ENCODE results near the gene NRXN3. TPM values are rescaled to one million over a fixed set of nuclear protein-coding genes. Genes with fewer than 3 reads are reported as not detected.

The NRXN3 gene
- total and polyA plus RNA-seq, 5 donors: 1.5 to 4.7 (median 4.0) TPM

DNA sequence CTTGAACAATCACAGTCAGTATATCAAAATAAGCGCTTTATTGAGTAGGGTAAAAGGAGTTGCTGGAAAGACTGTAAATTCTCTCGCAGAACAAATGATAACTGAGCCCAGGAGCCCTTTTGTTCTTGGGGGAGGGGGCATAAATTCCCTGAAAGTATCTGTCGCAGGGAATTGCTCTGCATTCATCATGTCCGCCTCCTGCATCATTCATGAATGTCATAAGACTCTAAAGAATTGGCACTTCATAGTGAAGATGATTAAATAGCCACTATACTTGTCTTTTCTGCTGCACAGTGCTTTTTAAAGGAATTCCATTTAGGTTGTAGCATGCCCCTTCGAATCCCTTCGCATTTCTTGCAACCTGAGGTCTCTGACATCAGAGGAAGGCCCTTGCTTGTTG is 1278.8 kb downstream of the NRXN3 start:
- Histone ChIP-seq H3K27me3 (ENCODE audit: control insufficient read depth, insufficient read depth) (no peaks in the 10 kb centered on the region), H3K27ac (ENCODE audit: low read length) (no peak overlapping the region), H3K4me3 (ENCODE audit: low read length) (no peak overlapping the region), H3K4me1 (ENCODE audit: control insufficient read depth, insufficient read depth, low read length) (no peaks in the 10 kb centered on the region), H3K9me3 (ENCODE audit: control insufficient read depth, low read length) (no peaks in the 10 kb centered on the region)
- WGBS: 86% methylated on average over 6 of the region's 6 CpGs
- DNase-seq (no peak), ATAC-seq (no peak)
- intact Hi-C loops (cut with DNase I): no loop called here

- no peak for ATAC-seq
- no peak for DNase-seq
- 67% methylated on average over 3 of the region's 3 CpGs for WGBS
- Histone ChIP-seq H3K4me3 (ENCODE audit: low read length) (no peak overlapping the region), H3K27me3 (ENCODE audit: control insufficient read depth, insufficient read depth) (no peaks in the 10 kb centered on the region), H3K9me3 (ENCODE audit: control insufficient read depth, low read length) (no peaks in the 10 kb centered on the region), H3K4me1 (ENCODE audit: control insufficient read depth, insufficient read depth, low read length) (no peaks in the 10 kb centered on the region), H3K27ac (ENCODE audit: low read length) (no peak overlapping the region)
- intact Hi-C loops (cut with DNase I): no loop called here
These were observed 1281.4 kb downstream of the NRXN3 start for GRCh38 chr14:79451601-79452000.

GRCh38 chr14:79453276-79453675 is 1283.1 kb downstream of the NRXN3 start:
- H3K9me3 ChIP-seq (ENCODE audit: control insufficient read depth, low read length): no peaks in the 10 kb centered on the region
- no peak for ATAC-seq
- intact Hi-C loops (cut with DNase I): no loop called here

DNA sequence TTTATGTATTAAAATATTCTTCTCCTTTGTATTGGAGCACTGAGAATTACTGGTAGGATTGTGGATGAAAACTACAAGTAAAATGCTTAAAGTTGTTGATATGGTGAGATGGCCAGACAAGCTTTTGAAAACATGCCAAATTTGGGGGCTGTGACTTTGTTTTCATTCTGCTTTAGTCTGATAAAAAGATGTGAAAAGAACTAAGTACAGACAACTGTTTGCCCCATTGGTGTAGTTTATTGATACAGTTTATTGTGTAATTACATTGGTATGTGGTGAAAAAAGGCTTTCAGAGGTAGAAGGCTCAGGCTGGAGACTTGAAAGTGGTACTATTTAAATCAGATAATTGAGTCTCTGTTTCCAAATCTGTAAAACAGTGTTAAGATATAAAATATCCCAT is 1294.3 kb downstream of the NRXN3 start:
- intact Hi-C loops (cut with DNase I): no loop called here
- H3K27ac ChIP-seq (ENCODE audit: low read length): no peak overlapping the region
- DNase-seq: no peak
- no peak for ATAC-seq
- no peak overlapping the region for H3K4me3 ChIP-seq (ENCODE audit: low read length)
- no peaks in the 10 kb centered on the region for H3K9me3 ChIP-seq (ENCODE audit: control insufficient read depth, low read length)
- H3K4me1 ChIP-seq (ENCODE audit: control insufficient read depth, insufficient read depth, low read length): no peaks in the 10 kb centered on the region
- H3K27me3 ChIP-seq (ENCODE audit: control insufficient read depth, insufficient read depth): no peaks in the 10 kb centered on the region

More at GRCh38 chr14:79453276-79453675, 1283.1 kb downstream of the NRXN3 start:
- Histone ChIP-seq H3K4me1 (ENCODE audit: control insufficient read depth, insufficient read depth, low read length) (no peaks in the 10 kb centered on the region), H3K27me3 (ENCODE audit: control insufficient read depth, insufficient read depth) (no peaks in the 10 kb centered on the region), H3K27ac (ENCODE audit: low read length) (no peak overlapping the region), H3K4me3 (ENCODE audit: low read length) (no peak overlapping the region)
- WGBS: 67% methylated on average over 4 of the region's 4 CpGs
- no peak for DNase-seq

GRCh38 chr14:79465651-79466050 is 1295.5 kb downstream of the NRXN3 start:
- H3K27ac ChIP-seq (ENCODE audit: low read length): no peak overlapping the region
- H3K9me3 ChIP-seq (ENCODE audit: control insufficient read depth, low read length): no peaks in the 10 kb centered on the region
- H3K4me1 ChIP-seq (ENCODE audit: control insufficient read depth, insufficient read depth, low read length): no peaks in the 10 kb centered on the region
- ATAC-seq (no peak), DNase-seq (no peak)
- intact Hi-C loops (cut with DNase I): no loop called here
- 86% methylated on average over 3 of the region's 3 CpGs for WGBS
- H3K27me3 ChIP-seq (ENCODE audit: control insufficient read depth, insufficient read depth): no peaks in the 10 kb centered on the region
- H3K4me3 ChIP-seq (ENCODE audit: low read length): no peak overlapping the region

GRCh38 chr14:79466938-79467527 is 1296.9 kb downstream of the NRXN3 start:
- 87% methylated on average over 13 of the region's 13 CpGs for WGBS
- DNase-seq (no peak), ATAC-seq (no peak)
- intact Hi-C loops (cut with DNase I): no loop called here
- Histone ChIP-seq H3K4me3 (ENCODE audit: low read length) (no peak overlapping the region), H3K27me3 (ENCODE audit: control insufficient read depth, insufficient read depth) (no peaks in the 10 kb centered on the region), H3K27ac (ENCODE audit: low read length) (no peak overlapping the region), H3K4me1 (ENCODE audit: control insufficient read depth, insufficient read depth, low read length) (no peaks in the 10 kb centered on the region), H3K9me3 (ENCODE audit: control insufficient read depth, low read length) (no peaks in the 10 kb centered on the region)

- 62% methylated on average over 2 of the region's 2 CpGs for WGBS
- intact Hi-C loops (cut with DNase I): no loop called here
- ATAC-seq: no peak
These were observed 1297.7 kb downstream of the NRXN3 start for GRCh38 chr14:79467835-79468234.

GRCh38 chr14:79468486-79468885 is 1298.3 kb downstream of the NRXN3 start:
- no peaks in the 10 kb centered on the region for H3K27me3 ChIP-seq (ENCODE audit: control insufficient read depth, insufficient read depth)

More at GRCh38 chr14:79467835-79468234, 1297.7 kb downstream of the NRXN3 start:
- H3K27ac ChIP-seq (ENCODE audit: low read length): no peak overlapping the region
- H3K4me1 ChIP-seq (ENCODE audit: control insufficient read depth, insufficient read depth, low read length): no peaks in the 10 kb centered on the region
- H3K9me3 ChIP-seq (ENCODE audit: control insufficient read depth, low read length): no peaks in the 10 kb centered on the region
- H3K4me3 ChIP-seq (ENCODE audit: low read length): no peak overlapping the region
- H3K27me3 ChIP-seq (ENCODE audit: control insufficient read depth, insufficient read depth): no peaks in the 10 kb centered on the region
- DNase-seq: peak in 2 of 3 donors; percentile 12 to 46

DNA sequence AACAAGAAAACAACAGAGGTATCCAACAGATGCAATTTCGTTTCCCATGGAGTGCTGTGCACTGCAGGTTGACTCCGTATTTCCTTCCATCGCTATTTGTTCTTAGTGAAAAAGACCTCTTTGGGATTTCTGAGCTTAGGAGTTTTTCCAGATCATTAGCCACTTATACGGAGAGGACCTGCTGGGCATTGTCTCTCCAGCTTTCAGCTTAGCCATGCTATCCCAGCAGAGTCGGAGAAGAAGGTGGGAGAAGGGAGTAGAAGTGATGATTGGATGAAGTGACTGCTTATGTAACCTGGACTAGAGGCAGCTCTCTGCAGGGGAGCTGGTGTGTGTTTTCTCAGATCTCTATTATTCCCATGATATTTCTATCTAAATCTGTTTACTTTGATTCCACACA is 1303.5 kb downstream of the NRXN3 start:
- H3K27me3 ChIP-seq (ENCODE audit: control insufficient read depth, insufficient read depth): no peaks in the 10 kb centered on the region
- H3K4me3 ChIP-seq (ENCODE audit: low read length): no peak overlapping the region
- no peak for ATAC-seq
- DNase-seq: no peak
- H3K9me3 ChIP-seq (ENCODE audit: control insufficient read depth, low read length): no peaks in the 10 kb centered on the region
- no peak overlapping the region for H3K27ac ChIP-seq (ENCODE audit: low read length)
- no peaks in the 10 kb centered on the region for H3K4me1 ChIP-seq (ENCODE audit: control insufficient read depth, insufficient read depth, low read length)
- 77% methylated on average over 5 of the region's 5 CpGs for WGBS
- intact Hi-C loops (cut with DNase I): no loop called here

More at GRCh38 chr14:79468486-79468885, 1298.3 kb downstream of the NRXN3 start:
- WGBS: 89% methylated on average over 3 of the region's 3 CpGs
- Histone ChIP-seq H3K4me3 (ENCODE audit: low read length) (no peak overlapping the region), H3K27ac (ENCODE audit: low read length) (no peak overlapping the region), H3K4me1 (ENCODE audit: control insufficient read depth, insufficient read depth, low read length) (no peaks in the 10 kb centered on the region), H3K9me3 (ENCODE audit: control insufficient read depth, low read length) (no peaks in the 10 kb centered on the region)
- intact Hi-C loops (cut with DNase I): no loop called here
- DNase-seq: no peak
- ATAC-seq: no peak

GRCh38 chr14:79475887-79476532 is 1305.8 kb downstream of the NRXN3 start:
- ATAC-seq (no peak), DNase-seq (no peak)
- Histone ChIP-seq H3K4me1 (ENCODE audit: control insufficient read depth, insufficient read depth, low read length) (no peaks in the 10 kb centered on the region), H3K27ac (ENCODE audit: low read length) (no peak overlapping the region), H3K27me3 (ENCODE audit: control insufficient read depth, insufficient read depth) (no peaks in the 10 kb centered on the region), H3K9me3 (ENCODE audit: control insufficient read depth, low read length) (no peaks in the 10 kb centered on the region), H3K4me3 (ENCODE audit: low read length) (no peak overlapping the region)
- intact Hi-C loops (cut with DNase I): no loop called here
- WGBS: 45% methylated on average over 6 of the region's 6 CpGs

- Histone ChIP-seq H3K9me3 (ENCODE audit: control insufficient read depth, low read length) (no peaks in the 10 kb centered on the region), H3K4me3 (ENCODE audit: low read length) (no peak overlapping the region), H3K27ac (ENCODE audit: low read length) (no peak overlapping the region), H3K27me3 (ENCODE audit: control insufficient read depth, insufficient read depth) (no peaks in the 10 kb centered on the region), H3K4me1 (ENCODE audit: control insufficient read depth, insufficient read depth, low read length) (no peaks in the 10 kb centered on the region)
- DNase-seq (no peak), ATAC-seq (no peak)
- intact Hi-C loops (cut with DNase I): no loop called here
- WGBS: 81% methylated on average over 2 of the region's 2 CpGs
These were observed 1306.4 kb downstream of the NRXN3 start for GRCh38 chr14:79476552-79476951.
